PC-3 (cell line): ENCODE measurements around the gene TBC1D21. TPM values are rescaled to one million over a fixed set of nuclear protein-coding genes. Genes with fewer than 3 reads are reported as not detected.

ENCODE experiments used
- ATAC-seq: fragments of 200-7000 bp; cut with Tn5 transposase; 2 replicates; pipeline ENCODE4 v1.9.1; 2020; ENCODE audit warnings: mild to moderate bottlenecking, moderate library complexity
- BruUV-seq: library from RNA; stranded (reverse); fragments of 400-500 nt; replicated peaks from 2 replicates; lab custom pipeline; 2021; lab: Mats Ljungman, UMichigan
- CTCF ChIA-PET: fragments of 300-600 bp; sonication (Branson Sonifier 250); formaldehyde crosslinking; loops from one replicate; lab custom pipeline; 2022; ENCODE audit warnings: antibody characterized with exemption; lab: Charles Lee
- POLR2A ChIA-PET: fragments of 300-600 bp; sonication (Branson Sonifier 250); formaldehyde crosslinking; loops from one replicate; lab custom pipeline; 2022; ENCODE audit warnings: antibody characterized with exemption; ENCODE audit not compliant: unreplicated experiment; lab: Charles Lee
- DNase-seq: peaks from one replicate; pipeline ENCODE4 v3.0.0-alpha.2; 2015
- H2AFZ ChIP-seq: fragments of 300-600 bp; sonication (generic); 2 replicates; pipeline ENCODE4 v1.6.0; 2016; ENCODE audit warnings: antibody characterized with exemption, low read length
- H3F3A ChIP-seq: fragments of 300-600 bp; sonication (generic); one replicate; pipeline ENCODE4 v1.6.0; 2017; ENCODE audit warnings: antibody characterized with exemption, low read length, control low read depth, mild to moderate bottlenecking; ENCODE audit not compliant: unreplicated experiment
- H3K27ac ChIP-seq: fragments of 300-600 bp; sonication (generic); 2 replicates; pipeline ENCODE4 v1.5.1; 2016; ENCODE audit warnings: mild to moderate bottlenecking, low read length
- H3K27me3 ChIP-seq: fragments of 300-600 bp; sonication (generic); 2 replicates; pipeline ENCODE4 v1.6.1; 2016; ENCODE audit warnings: low read length, mixed read lengths
- H3K36me3 ChIP-seq: fragments of 300-600 bp; sonication (generic); 2 replicates; pipeline ENCODE4 v1.6.1; 2016; ENCODE audit warnings: low read depth, mixed run types, low read length, mixed read lengths
- H3K4me1 ChIP-seq: fragments of 300-600 bp; sonication (generic); 2 replicates; pipeline ENCODE4 v1.5.1; 2016; ENCODE audit warnings: low read length; ENCODE audit not compliant: insufficient read depth
- H3K4me2 ChIP-seq: fragments of 300-600 bp; sonication (generic); 2 replicates; pipeline ENCODE4 v1.6.0; 2016; ENCODE audit warnings: low read length
- H3K4me3 ChIP-seq: fragments of 300-600 bp; sonication (generic); 2 replicates; pipeline ENCODE4 v1.5.1; 2016; ENCODE audit warnings: mild to moderate bottlenecking, low read length, mixed read lengths
- H3K79me2 ChIP-seq: fragments of 300-600 bp; sonication (generic); 2 replicates; pipeline ENCODE4 v1.6.1; 2017; ENCODE audit warnings: low read length, mixed read lengths
- H3K9ac ChIP-seq: fragments of 300-600 bp; sonication (generic); 2 replicates; pipeline ENCODE4 v1.6.0; 2016; ENCODE audit warnings: mild to moderate bottlenecking, low read length
- H3K9me2 ChIP-seq: fragments of 300-600 bp; sonication (generic); replicated peaks from 2 replicates; pipeline ENCODE4 v1.6.1; 2016; ENCODE audit warnings: mixed run types, low read length, mixed read lengths
- H3K9me3 ChIP-seq: fragments of 300-600 bp; sonication (generic); 2 replicates; pipeline ENCODE4 v1.6.1; 2016; ENCODE audit warnings: low read length, mixed read lengths
- H4K20me1 ChIP-seq: fragments of 300-600 bp; sonication (generic); 2 replicates; pipeline ENCODE4 v1.6.1; 2016; ENCODE audit warnings: low read length, mixed read lengths
- EZH2 ChIP-seq: fragments of 300-600 bp; sonication (generic); IDR thresholded peaks from one replicate; pipeline ENCODE4 v1.6.1; 2017; ENCODE audit warnings: antibody characterized with exemption, mild to moderate bottlenecking, low read length; ENCODE audit not compliant: unreplicated experiment
- EZH2phosphoT487 ChIP-seq: fragments of 300-600 bp; sonication (generic); IDR thresholded peaks from 2 replicates; pipeline ENCODE4 v1.6.1; 2018; ENCODE audit warnings: mild to moderate bottlenecking, antibody characterized with exemption, low read length, borderline replicate concordance
- intact Hi-C: fragments of 100-400 bp; cut with micrococcal nuclease; formaldehyde crosslinking; loops from 2 replicates; pipeline ENCODE4 v1.9.0; 2023
- total RNA-seq: library from RNA; depleted of rRNA; stranded (reverse); fragments of >200 nt; gene quantifications from 2 replicates; pipeline ENCODE4 v1.2.3, GENCODE V29; 2014
- TF ChIP-seq, protein P1 (sequence below): fragments of 300-600 bp; sonication (generic); conservative IDR thresholded peaks from 2 replicates; pipeline ENCODE4 v1.5.1; 2017; ENCODE audit warnings: antibody characterized with exemption, low read depth, mild to moderate bottlenecking, low read length

TBC1D21 gene
- total RNA-seq, 1 experiment from 2014 or later, result not detected

GRCh38 chr15:73897441-73898261 is 24.3 kb downstream of the TBC1D21 start:
- peak overlapping the region; percentile 39; the same call in 1 of the 2 replicates for H2AFZ ChIP-seq
- TF ChIP-seq EZH2phosphoT487, result no peak
- TF ChIP-seq, protein P1, sequence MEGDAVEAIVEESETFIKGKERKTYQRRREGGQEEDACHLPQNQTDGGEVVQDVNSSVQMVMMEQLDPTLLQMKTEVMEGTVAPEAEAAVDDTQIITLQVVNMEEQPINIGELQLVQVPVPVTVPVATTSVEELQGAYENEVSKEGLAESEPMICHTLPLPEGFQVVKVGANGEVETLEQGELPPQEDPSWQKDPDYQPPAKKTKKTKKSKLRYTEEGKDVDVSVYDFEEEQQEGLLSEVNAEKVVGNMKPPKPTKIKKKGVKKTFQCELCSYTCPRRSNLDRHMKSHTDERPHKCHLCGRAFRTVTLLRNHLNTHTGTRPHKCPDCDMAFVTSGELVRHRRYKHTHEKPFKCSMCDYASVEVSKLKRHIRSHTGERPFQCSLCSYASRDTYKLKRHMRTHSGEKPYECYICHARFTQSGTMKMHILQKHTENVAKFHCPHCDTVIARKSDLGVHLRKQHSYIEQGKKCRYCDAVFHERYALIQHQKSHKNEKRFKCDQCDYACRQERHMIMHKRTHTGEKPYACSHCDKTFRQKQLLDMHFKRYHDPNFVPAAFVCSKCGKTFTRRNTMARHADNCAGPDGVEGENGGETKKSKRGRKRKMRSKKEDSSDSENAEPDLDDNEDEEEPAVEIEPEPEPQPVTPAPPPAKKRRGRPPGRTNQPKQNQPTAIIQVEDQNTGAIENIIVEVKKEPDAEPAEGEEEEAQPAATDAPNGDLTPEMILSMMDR, result peak; percentile 98
- TF ChIP-seq EZH2, result no peak
- ATAC-seq (peak; percentile 81), DNase-seq (peak; percentile 90)
- no peaks in the 10 kb centered on the region for H3K9me3 ChIP-seq
- H3F3A ChIP-seq, result no peaks in the 10 kb centered on the region
- peak overlapping the region; percentile 58 for H3K4me2 ChIP-seq
- BruUV-seq, result TSS peak; percentile 54
- H3K4me1 ChIP-seq, result peaks cover 37% of the 10 kb centered on the region
- intact Hi-C loops, result loop anchor here (1.0 to 5.0 kb wide), 2 partner anchors 30 to 60 kb away; no protein-coding TSS in a partner anchor
- CTCF ChIA-PET, result interaction anchor here (0.6 to 1.0 kb wide), 4 partner anchors 23 to 585 kb away, joined by 3 to 4 read pairs (median 3); no protein-coding TSS in a partner anchor
- no peaks in the 10 kb centered on the region for H3K9me2 ChIP-seq
- no peaks in the 10 kb centered on the region for H4K20me1 ChIP-seq
- H3K27ac ChIP-seq, result peak overlapping the region; percentile 92
- H3K36me3 ChIP-seq, result no peaks in the 10 kb centered on the region
- H3K4me3 ChIP-seq, result no peak overlapping the region
- peak overlapping the region; percentile 54 for H3K9ac ChIP-seq
- H3K27me3 ChIP-seq, result no peaks in the 10 kb centered on the region
- POLR2A ChIA-PET, result interaction anchor here (0.5 kb wide), 2 partner anchors 75 to 133 kb away, joined by 3 to 15 read pairs; no protein-coding TSS in a partner anchor
- no peaks in the 10 kb centered on the region for H3K79me2 ChIP-seq

GRCh38 chr15:73899197-73900094 is 26.1 kb downstream of the TBC1D21 start:
- Histone ChIP-seq H3K27me3 (no peaks in the 10 kb centered on the region), H3K4me2 (peak overlapping the region; percentile 29), H3K4me1 (peaks cover 37% of the 10 kb centered on the region), H3K9me2 (no peaks in the 10 kb centered on the region), H4K20me1 (no peaks in the 10 kb centered on the region), H3K9ac (no peak overlapping the region), H3K79me2 (no peaks in the 10 kb centered on the region), H2AFZ (no peak overlapping the region), H3K4me3 (no peak overlapping the region), H3K27ac (peak overlapping the region; percentile 69), H3K9me3 (no peaks in the 10 kb centered on the region), H3K36me3 (no peaks in the 10 kb centered on the region), H3F3A (no peaks in the 10 kb centered on the region)
- ATAC-seq, result no peak
- ChIA-PET POLR2A (no interaction called here), CTCF (no interaction called here)
- TF ChIP-seq, protein P1, result no peak
- TF ChIP-seq EZH2phosphoT487 (no peak), EZH2 (no peak)
- BruUV-seq, result no TSS peak
- intact Hi-C loops, result loop anchor here (5.0 kb wide), 1 partner anchor 58 kb away; no protein-coding TSS in a partner anchor
- DNase-seq, result no peak
